HG03064 (cell line): ENCODE results near the gene AFF4.
"Not testable (repeated sequence)": the region's sequence is repeated elsewhere in the genome, so short reads cannot be mapped to it uniquely, and the experiment has no call there.

ENCODE experiments used
- ATAC-seq: cut with Tn5 transposase; IDR thresholded peaks from one replicate; pipeline ENCODE4 v1.9.1; 2021; ENCODE audit warnings: low read depth; ENCODE audit not compliant: unreplicated experiment

AFF4 gene

GRCh38 chr5:132956166-132956799 lies 7.2 kb downstream of the AFF4 start:
- not testable (repeated sequence) for ATAC-seq

- ATAC-seq: no peak
These were observed 9.7 kb downstream of the AFF4 start for GRCh38 chr5:132953710-132954109.

GRCh38 chr5:132952829-132953228 lies 10.6 kb downstream of the AFF4 start:
- no peak for ATAC-seq

DNA sequence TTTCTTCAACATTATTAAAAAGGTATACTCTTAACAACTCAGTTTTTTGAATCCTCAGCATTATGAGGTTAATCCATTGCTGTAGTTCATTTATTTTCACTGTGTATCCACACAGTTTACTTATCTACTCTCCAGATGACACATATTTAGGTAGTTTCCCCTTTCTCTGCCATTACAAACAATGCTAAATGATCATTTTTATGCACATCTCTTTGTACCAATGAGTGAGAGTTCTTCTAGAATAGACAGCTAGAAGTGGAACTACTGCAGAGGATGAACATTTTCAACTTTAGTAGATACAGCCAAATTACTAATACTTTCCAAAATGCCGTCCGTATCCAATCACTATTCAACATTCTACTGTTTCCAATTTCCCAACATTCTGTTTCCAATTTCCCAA lies 11.5 kb downstream of the AFF4 start:
- ATAC-seq: no peak

DNA sequence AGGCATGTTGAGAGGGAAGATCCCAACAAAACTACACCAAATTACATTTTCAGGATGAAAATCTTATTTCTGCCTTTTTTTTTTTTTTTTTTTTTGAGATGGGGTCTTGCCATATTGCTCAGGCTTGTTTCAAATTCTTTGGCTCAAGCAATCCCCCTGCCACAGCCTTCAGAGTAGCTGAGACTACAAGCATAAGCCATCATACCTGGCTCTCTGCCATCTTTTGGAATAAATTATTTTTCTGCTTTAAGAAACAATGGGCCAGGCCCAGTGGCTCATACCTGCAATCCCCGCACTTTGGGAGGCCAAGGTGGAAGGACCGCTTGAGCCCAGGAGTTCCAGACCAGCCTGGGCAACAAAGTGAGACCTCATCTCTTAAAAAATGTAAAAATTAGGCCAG lies 14.3 kb downstream of the AFF4 start:
- ATAC-seq: no peak

- no peak for ATAC-seq
These were observed 15.8 kb downstream of the AFF4 start for GRCh38 chr5:132947671-132948070.

DNA sequence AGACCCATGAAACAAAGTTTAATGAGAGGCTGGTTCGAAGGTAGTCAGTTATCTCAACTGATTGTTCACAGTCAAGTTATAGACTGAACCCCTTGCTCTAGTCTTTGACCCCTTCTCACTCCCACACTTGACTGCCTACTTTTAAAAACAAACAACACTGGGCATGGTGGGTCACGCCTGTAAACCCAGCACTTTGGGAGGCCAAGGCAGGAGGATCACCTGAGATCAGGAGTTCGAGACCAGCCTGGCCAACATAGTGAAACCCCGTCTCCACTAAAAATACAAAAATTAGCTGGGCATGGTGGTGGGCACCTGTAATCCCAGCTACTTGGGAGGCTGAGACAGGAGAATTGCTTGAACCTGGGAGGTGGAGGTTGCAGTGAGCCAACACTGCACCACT lies 18.1 kb downstream of the AFF4 start:
- not testable (repeated sequence) for ATAC-seq

DNA sequence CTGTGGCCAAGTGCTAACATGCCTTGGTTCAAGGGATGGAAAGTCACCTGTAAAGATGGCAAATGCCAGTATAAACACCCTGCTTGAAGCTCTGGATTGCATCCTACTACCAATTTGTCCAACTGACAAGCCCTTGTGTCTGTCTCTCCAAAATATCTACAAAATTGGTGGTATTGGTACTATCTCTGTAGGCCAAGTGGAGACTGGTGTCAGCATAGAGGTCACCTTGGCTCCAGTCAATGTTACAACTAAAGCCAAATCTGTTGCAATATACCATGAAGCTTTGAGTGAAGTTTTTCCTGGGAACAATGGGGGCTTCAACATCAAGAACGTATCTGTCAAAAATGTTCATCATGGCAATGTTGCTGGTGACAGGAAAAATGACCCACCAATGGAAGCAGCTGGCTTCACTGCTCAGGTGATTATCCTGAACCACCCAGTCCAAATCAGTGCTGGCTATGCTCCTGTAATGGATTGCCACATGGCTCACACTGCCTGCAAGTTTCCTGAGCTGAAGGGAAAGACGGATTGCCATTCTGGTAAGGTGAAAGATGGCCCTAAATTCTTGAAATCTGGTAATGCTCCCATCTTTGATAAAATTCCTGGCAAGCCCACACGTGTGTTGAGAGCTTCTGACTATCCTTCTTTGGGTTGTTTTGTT lies 19.9 kb downstream of the AFF4 start:
- ATAC-seq: no peak

- ATAC-seq: no peak
These were observed 22.1 kb downstream of the AFF4 start for GRCh38 chr5:132941331-132941730.

- no peak for ATAC-seq
These were observed 35.4 kb downstream of the AFF4 start for GRCh38 chr5:132928062-132928407.

DNA sequence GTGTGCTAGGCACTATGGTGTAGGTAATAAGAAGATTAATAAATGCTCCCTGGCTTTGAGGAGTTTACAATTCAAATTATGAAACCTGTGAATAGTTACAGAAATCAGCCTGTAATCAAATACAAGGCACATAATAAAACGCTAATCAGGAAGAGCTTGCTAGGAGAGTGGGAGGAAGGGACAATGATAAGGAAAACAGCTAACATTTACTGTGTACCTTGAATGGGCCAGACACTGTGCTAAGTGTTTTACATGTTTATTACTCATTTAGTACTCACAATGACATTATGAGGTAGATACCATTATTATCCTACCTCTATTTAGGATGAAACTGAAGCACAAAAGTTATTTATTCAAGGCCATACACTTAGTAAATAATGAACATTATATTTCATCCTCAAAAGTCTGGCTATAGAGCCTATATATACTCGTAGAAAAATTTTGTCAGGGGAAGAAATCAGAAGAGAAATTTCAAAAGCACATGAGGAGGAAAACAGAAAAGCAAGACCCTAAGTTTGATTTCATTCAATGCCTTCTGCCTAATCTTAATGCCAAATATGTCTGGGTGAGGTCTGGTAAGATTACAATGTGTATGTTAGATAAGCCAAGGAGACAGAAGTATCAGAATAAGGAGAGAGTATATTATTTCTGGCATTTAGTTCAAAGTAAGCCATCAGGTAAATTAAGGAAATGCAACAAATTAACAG lies 35.9 kb downstream of the AFF4 start:
- ATAC-seq: no peak

GRCh38 chr5:132926437-132926836 lies 37.0 kb downstream of the AFF4 start:
- ATAC-seq: no peak

DNA sequence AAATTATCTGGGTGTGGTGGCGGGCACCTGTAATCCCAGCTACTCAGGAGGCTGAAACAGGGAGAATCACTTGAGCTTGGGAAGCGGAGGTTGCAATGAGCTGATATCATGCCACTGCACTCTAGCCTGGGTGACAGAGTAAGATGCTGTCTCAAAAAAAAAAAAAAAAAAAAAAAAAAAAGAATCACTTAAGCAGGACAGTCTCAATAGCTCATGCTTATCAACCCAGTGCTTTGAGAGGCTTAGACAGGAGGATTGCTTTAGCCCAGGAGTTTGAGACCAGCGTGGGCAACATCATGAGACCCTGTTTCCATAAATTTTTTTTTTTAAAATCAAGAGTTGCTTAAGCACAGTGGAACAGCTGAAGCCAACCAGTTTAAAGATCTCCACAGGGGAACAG lies 47.3 kb downstream of the AFF4 start:
- ATAC-seq: no peak

DNA sequence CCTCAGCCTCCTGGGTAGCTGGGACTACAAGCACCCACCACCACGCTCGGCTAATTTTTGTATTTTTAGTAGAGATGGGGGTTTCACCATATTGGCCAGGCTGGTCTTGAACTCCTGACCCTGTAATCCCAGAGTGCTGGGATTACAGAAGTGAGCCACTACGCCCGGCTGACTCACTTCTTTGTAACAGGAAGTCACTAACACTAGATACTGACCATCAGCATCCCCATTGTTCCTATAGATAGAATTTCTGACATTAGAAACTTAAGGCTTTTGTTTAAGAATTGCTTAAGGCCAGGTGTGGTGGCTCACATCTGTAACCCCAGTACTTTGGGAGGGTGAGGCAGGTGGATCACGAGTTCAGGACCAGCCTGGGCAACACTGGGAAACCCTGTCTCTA lies 47.8 kb downstream of the AFF4 start:
- no peak for ATAC-seq

DNA sequence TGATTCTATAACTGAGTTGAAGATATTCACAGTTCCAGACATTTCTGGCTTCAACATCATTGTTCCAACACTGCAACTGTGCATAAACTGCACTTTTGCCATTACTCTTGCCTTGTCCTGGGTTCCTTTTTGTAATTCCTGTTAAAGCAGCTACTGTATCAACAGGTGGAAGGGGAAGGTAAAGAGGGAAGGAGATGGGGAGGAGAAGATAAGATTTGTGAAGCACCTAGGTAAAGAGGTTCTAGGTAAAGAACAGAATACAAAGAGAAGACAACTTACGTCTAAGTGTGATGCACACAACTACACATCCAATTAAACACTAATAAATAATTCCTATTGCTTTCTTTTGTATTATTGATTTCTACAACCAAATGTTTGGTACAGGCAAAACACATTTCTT lies 53.7 kb downstream of the AFF4 start:
- ATAC-seq: no peak

- no peak for ATAC-seq
These were observed 56.3 kb downstream of the AFF4 start for GRCh38 chr5:132907161-132907560.

DNA sequence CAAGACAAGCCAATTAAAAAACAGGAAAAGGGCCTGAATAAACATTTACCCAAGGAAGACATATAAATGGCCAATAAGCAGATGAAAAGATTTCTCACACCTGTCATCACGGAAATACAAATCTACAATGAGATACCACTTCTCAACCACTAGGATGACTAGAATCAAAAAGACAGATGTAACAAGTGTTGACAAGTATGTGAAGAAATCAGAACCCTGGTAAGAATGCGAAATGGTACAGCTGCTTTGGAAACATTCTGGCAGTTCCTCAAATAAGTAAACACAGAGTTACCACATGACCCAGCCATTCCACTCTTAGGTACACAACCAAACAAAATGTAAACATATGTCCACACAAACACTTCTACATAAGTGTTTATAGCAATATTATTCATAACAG lies 57.5 kb downstream of the AFF4 start:
- no peak for ATAC-seq

DNA sequence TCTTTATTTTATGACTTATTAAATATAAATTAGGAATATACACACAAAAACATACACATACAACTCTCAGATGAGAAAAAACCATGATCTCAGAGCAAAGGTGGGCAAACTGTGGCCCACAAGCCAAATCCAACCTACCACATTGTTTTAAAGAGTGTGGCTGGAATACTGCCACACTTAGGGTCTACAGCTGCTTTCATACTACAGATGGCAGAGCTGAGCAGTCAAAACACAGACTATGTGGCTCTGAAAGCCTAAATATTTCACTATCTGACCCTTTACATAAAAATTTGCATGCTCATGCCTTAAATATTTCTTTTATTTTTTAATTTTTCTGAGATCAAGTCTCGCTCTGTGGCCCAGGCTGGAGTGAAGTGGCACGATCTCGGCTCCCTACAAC lies 61.7 kb downstream of the AFF4 start:
- no peak for ATAC-seq

DNA sequence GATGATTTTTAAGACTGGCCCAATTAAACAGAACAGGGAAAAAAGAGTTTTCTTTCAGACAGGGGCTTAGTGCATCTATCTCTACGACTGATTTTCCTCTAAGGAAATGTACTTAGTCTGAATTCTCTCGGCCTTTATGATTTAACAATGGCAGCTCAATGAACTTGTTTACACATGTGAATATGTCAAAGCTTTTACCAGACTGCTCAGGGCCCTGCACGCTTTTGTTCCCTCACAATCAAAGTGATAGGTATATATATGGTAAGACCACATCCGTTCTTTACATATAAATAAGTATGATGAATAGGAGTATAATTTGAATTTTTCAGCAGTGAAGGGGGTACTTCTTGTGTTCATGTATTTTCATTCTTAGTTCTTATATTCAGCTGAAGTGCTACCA lies 62.4 kb downstream of the AFF4 start:
- ATAC-seq: no peak

DNA sequence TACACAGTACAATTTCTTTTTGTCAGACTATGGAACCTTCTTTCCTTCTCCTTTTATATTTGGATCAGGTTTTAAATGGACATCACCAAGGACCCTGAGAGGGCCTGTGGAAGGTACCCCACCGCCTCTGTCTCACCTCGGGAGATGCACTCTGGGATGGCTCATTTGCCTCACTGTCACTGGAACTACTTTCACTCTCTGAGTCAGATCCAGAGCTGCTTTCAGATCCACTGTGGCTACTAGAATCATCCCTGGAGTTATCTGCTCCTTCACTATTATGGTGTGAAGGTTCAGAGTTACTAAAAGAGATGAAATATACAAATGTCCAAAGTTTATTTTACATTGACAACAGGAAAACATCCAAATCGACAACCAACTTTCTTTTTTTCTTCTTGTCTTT lies 65.3 kb downstream of the AFF4 start:
- ATAC-seq: no peak

GRCh38 chr5:132896685-132897084 lies 66.7 kb downstream of the AFF4 start:
- ATAC-seq: no peak

- no peak for ATAC-seq
These were observed 67.6 kb downstream of the AFF4 start for GRCh38 chr5:132895719-132896305.
